ENCODE results near the gene SFXN3.

Gene SFXN3

GRCh38 chr10:101014230-101014884 is 16.7 kb upstream of the SFXN3 start:
- DNase-seq: peak in 52 of 56 donors; percentile 17 to 93 (median 64)

DNA sequence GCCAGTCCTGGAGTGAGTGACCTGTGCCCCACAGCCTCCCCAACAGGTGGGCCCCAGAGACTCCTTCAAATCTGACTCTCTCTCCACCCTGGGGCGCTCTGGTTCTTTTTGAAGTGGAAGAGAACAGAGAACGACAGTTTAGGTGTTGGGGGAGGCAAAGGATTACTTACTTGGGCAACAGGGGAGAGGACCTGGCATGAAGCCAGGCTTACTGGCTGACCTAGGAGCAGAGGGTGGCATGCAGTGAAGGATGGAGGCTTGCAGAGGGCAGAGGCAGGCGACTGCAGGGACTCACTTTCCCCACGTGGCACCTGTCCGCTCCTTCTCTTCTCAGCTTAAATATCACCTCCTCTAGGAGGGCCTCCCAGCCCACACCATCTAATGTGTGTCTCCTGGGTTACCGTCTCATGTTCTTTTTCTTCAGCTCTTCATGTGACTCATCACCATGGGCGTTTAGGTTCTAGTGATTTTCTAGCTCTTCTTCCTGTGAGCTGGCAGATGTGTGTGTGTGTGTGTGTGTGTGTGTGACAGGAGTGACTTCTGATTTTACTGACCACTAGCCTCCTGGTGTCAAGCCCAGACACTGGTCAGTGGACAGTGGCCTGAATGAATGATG is 16.0 kb upstream of the SFXN3 start:
- DNase-seq: peak in 4 of 56 donors; percentile 7 to 31 (median 18)

DNA sequence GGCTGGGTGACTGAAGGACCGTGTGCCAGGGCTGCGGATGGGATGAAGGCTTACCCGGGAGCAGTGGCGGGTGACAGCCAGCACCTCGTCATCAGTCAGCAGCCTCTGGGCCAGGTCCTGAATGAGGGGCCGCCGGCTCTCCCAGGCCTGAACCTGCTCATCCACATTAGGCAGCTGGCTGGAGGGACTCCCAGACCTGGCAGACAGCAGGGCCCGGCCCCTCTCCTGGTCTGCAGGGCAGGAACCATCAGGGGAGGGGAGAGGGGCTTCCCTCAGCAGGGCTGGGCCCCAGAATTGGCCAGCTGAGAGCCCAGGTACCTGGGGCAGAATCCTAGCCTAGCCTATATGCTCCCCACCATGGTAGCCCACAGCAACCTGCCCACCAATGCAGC is 15.5 kb upstream of the SFXN3 start:
- no peak for DNase-seq

DNA sequence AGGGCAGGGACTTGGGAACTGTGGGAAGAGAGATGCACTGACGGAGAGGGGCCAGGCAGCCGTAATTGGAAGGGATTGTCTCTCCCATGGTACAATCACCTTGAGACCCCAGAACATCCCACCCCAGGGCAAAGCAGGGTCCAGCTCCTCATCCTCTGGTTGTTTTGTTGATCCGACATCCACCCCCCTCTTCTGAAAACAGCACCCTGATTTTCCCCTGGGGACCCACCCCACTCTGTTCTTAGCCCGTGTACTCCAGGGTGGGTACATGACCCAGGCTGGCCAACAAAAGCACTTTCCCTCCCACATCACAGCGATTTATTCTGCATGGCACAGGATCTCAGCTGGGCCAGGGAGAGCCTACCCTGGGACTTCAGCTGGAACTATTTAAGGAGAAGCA is 14.2 kb upstream of the SFXN3 start:
- DNase-seq: no peak

DNA sequence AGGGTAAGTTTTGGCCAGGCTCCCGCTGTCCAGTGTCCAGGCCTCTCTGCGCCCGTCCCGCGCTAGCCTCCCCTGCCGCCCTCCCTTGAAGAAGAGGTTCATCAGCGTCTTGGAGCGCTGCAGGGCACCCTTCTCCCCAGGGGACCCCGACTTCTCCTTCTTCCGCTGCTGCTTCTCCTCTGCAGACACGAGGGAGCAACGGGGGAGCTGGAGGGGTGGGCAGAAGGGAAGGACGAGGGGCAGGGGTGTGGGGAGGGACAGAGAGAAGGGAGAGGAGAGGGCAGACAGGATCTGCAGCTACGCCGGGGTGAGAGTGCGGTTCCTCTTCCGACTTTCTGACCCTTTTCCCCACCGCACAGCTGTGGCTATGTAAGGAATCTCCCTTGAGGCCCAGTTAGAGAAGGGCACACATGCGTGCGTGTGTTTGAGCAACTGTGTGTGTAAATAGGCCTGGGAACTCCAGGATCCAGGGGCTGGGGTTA is 12.9 kb upstream of the SFXN3 start:
- DNase-seq: no peak

DNA sequence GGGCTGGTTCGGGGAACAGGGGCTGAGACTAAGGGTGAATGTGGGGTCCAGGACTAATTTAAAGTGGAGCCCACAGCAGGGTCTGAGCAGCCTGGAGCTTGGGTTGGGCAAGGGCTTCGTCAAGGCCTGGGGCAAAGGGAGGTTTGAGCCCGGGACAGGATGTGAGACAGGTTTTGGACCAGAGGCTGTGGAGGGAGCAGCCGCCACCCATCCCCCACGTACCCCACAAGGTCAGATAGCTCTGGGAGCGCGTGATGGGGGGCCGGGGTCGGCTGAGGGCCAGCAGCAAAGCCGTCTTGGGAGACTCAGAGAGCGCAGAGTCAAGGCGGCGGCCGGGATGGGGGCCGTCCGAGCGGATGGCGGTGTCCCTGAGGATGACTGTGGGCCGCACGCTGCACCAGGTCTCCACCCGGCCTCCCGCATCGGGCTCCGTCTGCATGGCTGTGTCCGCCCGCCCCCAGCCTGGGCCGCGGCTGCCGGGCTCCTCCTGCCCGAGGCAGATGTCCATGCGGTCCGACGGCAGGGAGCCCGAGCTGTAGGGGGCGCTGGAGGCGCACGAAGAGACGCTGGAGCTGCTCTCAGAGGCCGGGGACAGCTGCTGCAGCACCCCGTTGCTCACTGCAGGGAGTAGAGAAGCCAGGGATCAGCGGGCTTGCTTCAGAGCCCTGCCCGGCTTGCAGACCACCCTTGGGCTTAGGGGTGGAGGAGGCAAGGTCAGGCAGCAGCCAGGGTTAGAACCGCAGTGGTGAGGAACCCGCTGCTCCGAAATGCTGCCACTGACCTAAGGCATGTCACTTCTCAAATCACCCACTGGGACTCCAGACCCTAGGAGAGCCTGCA is 12.2 kb upstream of the SFXN3 start:
- DNase-seq: peak in 55 of 56 donors; percentile 4 to 91 (median 61)

GRCh38 chr10:101019440-101019703 is 11.7 kb upstream of the SFXN3 start:
- no peak for DNase-seq

DNA sequence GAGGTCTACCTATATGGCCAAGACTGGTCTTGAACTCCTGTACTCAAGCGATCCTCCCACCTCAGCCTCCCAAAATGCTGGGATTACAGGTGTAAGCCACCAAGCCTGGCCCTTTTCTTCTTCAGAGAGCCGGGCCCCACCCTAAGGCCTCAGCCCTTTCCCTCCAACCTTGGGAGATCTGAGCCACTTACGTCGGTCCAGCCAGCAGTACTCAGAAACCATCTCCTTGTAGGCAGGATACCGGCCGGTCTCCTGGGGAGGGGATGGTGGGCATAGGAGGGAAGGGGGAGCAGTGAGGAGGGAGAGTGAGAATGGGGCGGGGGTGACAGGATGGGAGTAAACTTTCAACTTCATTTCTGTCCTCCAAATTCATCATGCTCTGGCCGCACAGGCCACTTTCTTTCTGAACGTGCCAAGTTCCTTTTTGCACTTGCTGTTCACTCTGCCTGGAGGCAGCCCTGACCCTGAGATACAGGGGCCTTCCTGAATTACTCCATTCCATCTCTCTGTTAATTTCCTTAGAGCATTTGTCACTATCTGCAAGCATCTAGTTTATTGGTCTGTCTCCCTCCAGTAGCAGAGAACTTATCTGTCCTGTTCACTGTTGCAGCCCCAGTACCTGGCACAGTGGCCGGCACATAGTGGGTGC is 10.5 kb upstream of the SFXN3 start:
- DNase-seq: no peak

- no peak for DNase-seq
Observed at GRCh38 chr10:101021239-101021638, 9.8 kb upstream of the SFXN3 start.

DNA sequence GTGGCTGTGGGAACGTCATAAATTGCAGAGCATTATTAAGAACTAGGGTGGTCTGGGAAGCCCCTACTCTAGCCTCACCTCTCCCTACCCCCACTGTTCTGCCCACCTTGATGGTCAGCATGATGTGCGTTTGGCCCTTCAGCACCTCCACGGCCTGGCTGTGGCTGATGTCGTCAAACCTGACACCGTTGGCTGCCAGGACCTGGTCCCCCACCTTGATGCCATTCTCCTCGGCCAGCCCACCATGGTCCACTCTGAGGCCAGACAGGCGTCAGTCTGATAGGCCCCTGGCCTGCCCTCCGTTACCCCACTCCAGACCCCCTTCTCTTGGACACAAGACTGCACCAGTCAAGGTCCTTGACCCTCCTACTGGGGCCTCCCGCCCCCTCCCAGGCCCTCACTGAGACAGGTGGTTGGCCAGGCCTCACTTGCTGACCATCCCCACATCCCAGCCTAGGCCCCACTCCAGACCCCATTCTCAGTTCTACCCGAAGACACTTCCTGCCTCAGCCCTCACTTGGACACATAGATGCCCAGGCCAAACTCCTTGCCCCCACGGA is 9.3 kb upstream of the SFXN3 start:
- no peak for DNase-seq

GRCh38 chr10:101022967-101023705 is 7.9 kb upstream of the SFXN3 start:
- no peak for DNase-seq

- DNase-seq: no peak
Observed at GRCh38 chr10:101027106-101027720, 3.8 kb upstream of the SFXN3 start.

GRCh38 chr10:101028446-101029337 is 2.3 kb upstream of the SFXN3 start:
- no peak for DNase-seq

GRCh38 chr10:101029520-101030295 is 1.3 kb upstream of the SFXN3 start:
- no peak for DNase-seq

DNA sequence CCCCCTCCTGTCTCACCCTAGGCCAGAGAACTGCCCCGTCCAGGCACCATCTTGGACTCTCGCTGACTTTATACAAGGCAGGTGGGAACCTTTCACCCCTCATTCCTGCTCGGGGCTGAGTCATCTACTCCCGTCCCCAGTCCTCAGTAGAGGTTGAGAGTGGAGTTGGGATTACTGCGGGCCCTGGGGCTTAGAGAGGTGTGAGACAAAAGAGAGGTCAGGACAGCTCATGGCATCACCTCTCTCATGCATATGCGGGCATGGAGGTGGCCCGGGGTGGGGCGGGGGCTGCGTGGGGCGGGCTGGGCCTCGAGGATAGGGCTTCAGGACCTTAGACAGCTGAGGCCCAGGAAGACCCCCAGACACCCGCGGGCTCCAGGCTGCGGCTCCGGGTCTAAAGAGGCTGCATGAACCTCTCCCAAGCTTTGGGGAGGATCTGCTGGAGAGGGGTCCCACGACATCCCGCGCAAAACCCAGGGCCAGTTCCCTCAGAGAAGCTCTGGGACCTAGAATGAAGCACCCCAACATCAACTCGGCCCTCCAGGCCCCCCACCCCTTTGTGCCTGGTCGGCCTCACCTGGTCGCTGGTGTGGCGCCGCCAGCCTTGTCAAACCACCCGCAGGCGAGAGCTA is 422 bp upstream of the SFXN3 start:
- no peak for DNase-seq

- DNase-seq: peak; percentile 40 to 91 (median 78)
Observed at GRCh38 chr10:101031796-101032636, 982 bp downstream of the SFXN3 start.

GRCh38 chr10:101032637-101033224 is 1.7 kb downstream of the SFXN3 start:
- peak in 46 of 56 donors; percentile 37 to 86 (median 69) for DNase-seq

Measured in amygdala (tissue), 56 donors.